Astrocyte (in vitro differentiated cells and primary cell): ENCODE data around the gene CDKAL1. TPM values are rescaled to one million over a fixed set of nuclear protein-coding genes. Genes with fewer than 3 reads are reported as not detected.

Experiments used
- DNase-seq: peaks from one replicate; pipeline ENCODE4 v3.0.0-alpha.2; 2010; ENCODE audit warnings: low read depth
- FAIRE-seq: peaks from 2 replicates; lab custom pipeline; 2011; peaks lifted over from hg19 to GRCh38; lab: Jason Lieb, UNC
- H2AFZ ChIP-seq: 2 replicates; pipeline ENCODE4 v1.6.0; 2012; ENCODE audit warnings: low read depth, low read length, inconsistent platforms
- H3K27ac ChIP-seq: 2 replicates; pipeline ENCODE4 v1.5.1; 2011; ENCODE audit warnings: low read depth, low read length, inconsistent platforms
- H3K27me3 ChIP-seq: 2 replicates; pipeline ENCODE4 v1.6.0; 2011; ENCODE audit warnings: low read length, inconsistent platforms; ENCODE audit not compliant: insufficient read depth
- H3K36me3 ChIP-seq: 2 replicates; pipeline ENCODE4 v1.5.1; 2011; ENCODE audit warnings: low read length, inconsistent platforms; ENCODE audit not compliant: insufficient read depth
- H3K4me1 ChIP-seq: 2 replicates; pipeline ENCODE4 v1.5.1; 2011; ENCODE audit warnings: low read length, inconsistent platforms; ENCODE audit not compliant: insufficient read depth
- H3K4me2 ChIP-seq: 2 replicates; pipeline ENCODE4 v1.6.0; 2012; ENCODE audit warnings: low read length, inconsistent platforms
- H3K4me3 ChIP-seq: 2 replicates; pipeline ENCODE4 v1.5.1; 2011; ENCODE audit warnings: low read depth, mild to moderate bottlenecking, low read length, inconsistent platforms; ENCODE audit not compliant: insufficient read depth
- H3K79me2 ChIP-seq: 2 replicates; pipeline ENCODE4 v1.6.0; 2012; ENCODE audit warnings: mild to moderate bottlenecking, low read length, inconsistent platforms; ENCODE audit not compliant: insufficient read depth
- H3K9ac ChIP-seq: 2 replicates; pipeline ENCODE4 v1.6.0; 2012; ENCODE audit warnings: mild to moderate bottlenecking, low read length, inconsistent platforms
- H3K9me3 ChIP-seq: 2 replicates; pipeline ENCODE4 v1.5.1; 2012; ENCODE audit warnings: low read depth, mild to moderate bottlenecking, low read length, inconsistent platforms; ENCODE audit not compliant: insufficient read depth
- H4K20me1 ChIP-seq: 2 replicates; pipeline ENCODE4 v1.6.0; 2012; ENCODE audit warnings: low read length, inconsistent platforms; ENCODE audit not compliant: insufficient read depth
- H3K27ac Mint-ChIP-seq: one replicate; pipeline ENCODE4 v1.8.0; 2021; ENCODE audit warnings: mild to moderate bottlenecking, mixed read lengths; ENCODE audit not compliant: unreplicated experiment
- H3K27me3 Mint-ChIP-seq: one replicate; pipeline ENCODE4 v1.8.0; 2021; ENCODE audit warnings: low read depth, mixed read lengths; ENCODE audit not compliant: unreplicated experiment
- H3K36me3 Mint-ChIP-seq: one replicate; pipeline ENCODE4 v1.8.0; 2021; ENCODE audit warnings: low read depth, mixed read lengths; ENCODE audit not compliant: unreplicated experiment
- H3K4me1 Mint-ChIP-seq: one replicate; pipeline ENCODE4 v1.8.0; 2021; ENCODE audit warnings: low read depth, mixed read lengths; ENCODE audit not compliant: unreplicated experiment
- H3K4me3 Mint-ChIP-seq: one replicate; pipeline ENCODE4 v1.8.0; 2021; ENCODE audit warnings: mild to moderate bottlenecking, moderate library complexity, mixed read lengths; ENCODE audit not compliant: unreplicated experiment
- H3K9me3 Mint-ChIP-seq: one replicate; pipeline ENCODE4 v1.8.0; 2021; ENCODE audit warnings: mild to moderate bottlenecking, mixed read lengths; ENCODE audit not compliant: unreplicated experiment
- EZH2 ChIP-seq: IDR thresholded peaks from 2 replicates; pipeline ENCODE4 v1.6.1; 2012; ENCODE audit warnings: mild to moderate bottlenecking, low read length, inconsistent platforms; ENCODE audit not compliant: insufficient read depth
- total RNA-seq: library from RNA; stranded (reverse); gene quantifications from 2 replicates; pipeline ENCODE4 v1.2.1, GENCODE V29; 2021
- TF ChIP-seq, protein P1 (sequence below): IDR thresholded peaks from 2 replicates; pipeline ENCODE4 v1.5.1; 2011; ENCODE audit warnings: low read depth, mild to moderate bottlenecking, inconsistent platforms, low read length, moderate library complexity; ENCODE audit not compliant: insufficient read depth

CDKAL1 gene
- total RNA-seq, 1 donor from 2014 or later, result 13.7 TPM

DNA sequence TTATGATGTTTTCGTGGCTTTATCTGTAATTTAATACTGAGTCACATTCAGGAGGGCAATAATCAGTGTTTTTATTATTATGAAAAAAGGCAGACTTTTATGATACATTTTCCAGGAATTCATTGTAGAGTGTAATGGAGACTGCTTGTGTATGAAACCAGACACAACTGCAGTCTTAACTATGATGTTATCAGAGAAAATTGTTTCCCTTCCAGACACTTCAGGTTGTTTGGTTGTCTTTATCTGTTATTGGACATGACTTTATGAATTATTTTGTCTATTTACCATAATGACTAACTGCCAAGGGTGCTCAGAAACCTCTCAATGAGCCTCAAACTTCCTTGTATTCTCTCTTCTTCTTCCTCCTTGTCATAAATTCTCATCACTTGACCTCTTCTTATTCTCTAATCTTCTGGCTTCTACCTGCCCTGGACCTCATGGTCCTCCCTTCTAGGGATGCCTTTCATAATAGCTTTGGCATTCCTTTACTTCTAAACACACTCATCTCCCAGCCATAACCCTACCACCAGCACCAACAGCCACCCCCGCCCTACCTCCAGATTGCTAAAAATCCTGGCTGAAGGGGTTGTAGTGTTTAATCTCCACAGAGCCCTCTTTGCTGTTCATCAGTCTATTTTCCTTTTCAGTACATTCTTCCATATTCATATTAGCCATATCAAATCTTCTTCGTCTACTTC is 492.5 kb downstream of the CDKAL1 start:
- H3K4me1 Mint-ChIP-seq, result peaks cover 20% of the 10 kb centered on the region

DNA sequence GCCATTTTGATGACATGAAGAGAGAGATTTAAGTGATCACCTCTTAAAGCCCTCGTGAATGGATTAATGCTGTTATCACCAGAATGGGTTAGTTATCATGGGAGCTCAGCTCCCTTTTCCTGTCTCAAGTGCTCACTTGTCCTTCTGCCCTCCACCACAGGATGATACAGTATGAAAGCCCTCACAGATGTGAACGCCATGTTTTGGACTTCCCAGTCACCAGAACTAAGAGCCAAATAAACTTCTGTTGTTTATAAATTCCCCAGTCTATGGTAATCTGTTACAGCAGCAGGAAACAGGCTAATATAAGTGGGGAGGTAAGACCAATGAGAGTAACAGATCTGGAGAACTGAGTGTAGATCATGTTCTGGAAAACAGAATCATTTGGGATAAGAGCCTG is 493.2 kb downstream of the CDKAL1 start:
- Mint-ChIP-seq H3K27ac (no peak overlapping the region), H3K27me3 (no peaks in the 10 kb centered on the region), H3K9me3 (peaks cover 10% of the 10 kb centered on the region), H3K4me3 (no peak overlapping the region), H3K36me3 (peaks cover 3% of the 10 kb centered on the region), H3K4me1 (peaks cover 13% of the 10 kb centered on the region)
- Histone ChIP-seq H3K9ac (peak overlapping the region; percentile 56), H3K27ac (peak overlapping the region; percentile 86), H4K20me1 (no peaks in the 10 kb centered on the region), H3K4me1 (peaks cover 26% of the 10 kb centered on the region), H3K36me3 (no peaks in the 10 kb centered on the region), H3K4me2 (no peak overlapping the region), H2AFZ (no peak overlapping the region), H3K79me2 (no peaks in the 10 kb centered on the region), H3K4me3 (no peak overlapping the region), H3K9me3 (no peaks in the 10 kb centered on the region), H3K27me3 (no peaks in the 10 kb centered on the region)
- no peak for TF ChIP-seq EZH2
- TF ChIP-seq, protein P1, sequence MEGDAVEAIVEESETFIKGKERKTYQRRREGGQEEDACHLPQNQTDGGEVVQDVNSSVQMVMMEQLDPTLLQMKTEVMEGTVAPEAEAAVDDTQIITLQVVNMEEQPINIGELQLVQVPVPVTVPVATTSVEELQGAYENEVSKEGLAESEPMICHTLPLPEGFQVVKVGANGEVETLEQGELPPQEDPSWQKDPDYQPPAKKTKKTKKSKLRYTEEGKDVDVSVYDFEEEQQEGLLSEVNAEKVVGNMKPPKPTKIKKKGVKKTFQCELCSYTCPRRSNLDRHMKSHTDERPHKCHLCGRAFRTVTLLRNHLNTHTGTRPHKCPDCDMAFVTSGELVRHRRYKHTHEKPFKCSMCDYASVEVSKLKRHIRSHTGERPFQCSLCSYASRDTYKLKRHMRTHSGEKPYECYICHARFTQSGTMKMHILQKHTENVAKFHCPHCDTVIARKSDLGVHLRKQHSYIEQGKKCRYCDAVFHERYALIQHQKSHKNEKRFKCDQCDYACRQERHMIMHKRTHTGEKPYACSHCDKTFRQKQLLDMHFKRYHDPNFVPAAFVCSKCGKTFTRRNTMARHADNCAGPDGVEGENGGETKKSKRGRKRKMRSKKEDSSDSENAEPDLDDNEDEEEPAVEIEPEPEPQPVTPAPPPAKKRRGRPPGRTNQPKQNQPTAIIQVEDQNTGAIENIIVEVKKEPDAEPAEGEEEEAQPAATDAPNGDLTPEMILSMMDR, result no peak
- FAIRE-seq (no peak), DNase-seq (no peak)

More for the DNA sequence above, 492.5 kb downstream of the CDKAL1 start:
- peak overlapping the region; percentile 56 for H3K9ac ChIP-seq
- peak overlapping the region; percentile 43 for H3K4me2 ChIP-seq
- no peak overlapping the region for H3K4me3 ChIP-seq
- H3K27ac Mint-ChIP-seq, result peak overlapping the region; percentile 78
- H3K9me3 ChIP-seq, result no peaks in the 10 kb centered on the region
- no peak for TF ChIP-seq EZH2
- TF ChIP-seq, protein P1, result no peak
- no peaks in the 10 kb centered on the region for H3K27me3 Mint-ChIP-seq
- no peak overlapping the region for H3K4me3 Mint-ChIP-seq
- no peaks in the 10 kb centered on the region for H3K27me3 ChIP-seq
- peak overlapping the region; percentile 86 for H3K27ac ChIP-seq
- H3K4me1 ChIP-seq, result peaks cover 34% of the 10 kb centered on the region
- no peaks in the 10 kb centered on the region for H3K79me2 ChIP-seq
- DNase-seq (peak; percentile 89), FAIRE-seq (no peak)
- peaks cover 2% of the 10 kb centered on the region for H3K36me3 Mint-ChIP-seq
- H3K36me3 ChIP-seq, result no peaks in the 10 kb centered on the region
- no peak overlapping the region for H2AFZ ChIP-seq
- H3K9me3 Mint-ChIP-seq, result peaks cover 10% of the 10 kb centered on the region
- no peaks in the 10 kb centered on the region for H4K20me1 ChIP-seq

DNA sequence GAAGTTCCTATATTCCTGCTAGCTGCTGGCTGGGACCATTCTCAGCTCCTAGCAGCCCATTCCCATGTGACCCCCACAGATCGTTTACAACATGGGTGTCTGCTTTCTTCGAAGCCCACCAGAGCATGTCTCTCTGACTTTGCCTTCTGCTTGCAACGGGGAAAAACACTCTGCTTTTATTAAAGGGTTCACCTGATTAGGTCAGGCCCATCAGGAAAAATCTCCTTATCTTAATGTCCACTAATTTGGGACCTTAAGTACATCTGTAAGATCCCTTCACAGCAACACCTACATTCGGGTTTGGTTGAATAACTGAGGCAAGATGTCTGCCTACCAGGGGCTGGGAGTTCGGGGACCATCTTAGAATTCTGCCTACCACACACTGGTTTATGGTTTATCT is 496.9 kb downstream of the CDKAL1 start:
- no peak for FAIRE-seq
- Histone ChIP-seq H4K20me1 (no peaks in the 10 kb centered on the region), H3K27me3 (no peaks in the 10 kb centered on the region), H3K79me2 (no peaks in the 10 kb centered on the region), H3K36me3 (no peaks in the 10 kb centered on the region), H3K27ac (no peak overlapping the region), H3K4me1 (peaks cover 22% of the 10 kb centered on the region), H3K9ac (no peak overlapping the region), H3K9me3 (no peaks in the 10 kb centered on the region), H2AFZ (no peak overlapping the region), H3K4me2 (no peak overlapping the region), H3K4me3 (no peak overlapping the region)
- Mint-ChIP-seq H3K9me3 (peaks cover 10% of the 10 kb centered on the region), H3K4me3 (no peak overlapping the region), H3K27ac (no peak overlapping the region), H3K4me1 (peaks cover 14% of the 10 kb centered on the region), H3K27me3 (no peaks in the 10 kb centered on the region), H3K36me3 (peaks cover 3% of the 10 kb centered on the region)
- no peak for DNase-seq
- TF ChIP-seq, protein P1, result no peak
- no peak for TF ChIP-seq EZH2
